SIG-M5 treated with dmso at 0.1 percent for 504 hours (cell line): Measurements from ENCODE around the gene SERPINB12.

Source experiments
- DNase-seq: peaks from one replicate; lab custom pipeline; 2025; ENCODE audit not compliant: unreplicated experiment; lab: John Stamatoyannopoulos, UW

SERPINB12 gene

DNA sequence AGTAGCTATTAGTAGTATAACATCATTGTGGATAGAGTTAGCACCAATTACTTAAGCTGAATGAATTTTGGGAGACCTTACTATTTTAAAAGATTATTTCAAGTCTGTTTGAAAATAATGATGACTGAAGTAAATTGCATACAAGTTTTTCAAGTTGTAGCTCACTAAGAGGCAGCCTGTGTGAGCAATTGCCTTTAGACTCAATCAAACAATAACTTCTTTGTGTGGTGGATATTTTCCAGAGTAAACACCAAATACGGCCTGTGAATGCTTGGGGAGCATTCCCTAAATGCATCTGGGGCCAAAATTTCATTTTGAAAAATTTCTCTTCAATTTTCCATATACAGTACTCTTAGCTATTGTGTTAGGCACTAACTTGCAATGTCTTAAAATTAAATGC is 7.9 kb downstream of the SERPINB12 start:
- no peak for DNase-seq

- no peak for DNase-seq
Observed at GRCh38 chr18:63551769-63552168, 9.6 kb downstream of the SERPINB12 start.

DNA sequence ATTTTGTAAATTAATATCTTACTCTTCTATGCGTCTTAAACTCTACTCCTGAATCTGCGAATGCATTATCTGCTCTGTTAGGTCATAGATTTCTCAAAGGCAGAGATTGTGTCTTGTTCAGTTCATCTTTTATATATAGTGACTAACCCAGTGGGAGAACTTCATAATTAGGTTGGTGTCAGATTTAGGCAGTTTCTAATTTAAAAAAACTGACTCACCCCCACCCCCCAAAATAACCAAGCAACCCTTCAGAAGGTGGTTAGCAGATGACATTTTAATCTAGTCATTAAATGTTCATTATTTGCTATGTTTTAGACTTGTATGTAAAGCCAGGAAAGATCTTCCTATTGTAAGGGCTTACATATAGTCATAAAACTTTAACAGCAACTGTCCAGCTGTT is 10.4 kb downstream of the SERPINB12 start:
- no peak for DNase-seq

DNA sequence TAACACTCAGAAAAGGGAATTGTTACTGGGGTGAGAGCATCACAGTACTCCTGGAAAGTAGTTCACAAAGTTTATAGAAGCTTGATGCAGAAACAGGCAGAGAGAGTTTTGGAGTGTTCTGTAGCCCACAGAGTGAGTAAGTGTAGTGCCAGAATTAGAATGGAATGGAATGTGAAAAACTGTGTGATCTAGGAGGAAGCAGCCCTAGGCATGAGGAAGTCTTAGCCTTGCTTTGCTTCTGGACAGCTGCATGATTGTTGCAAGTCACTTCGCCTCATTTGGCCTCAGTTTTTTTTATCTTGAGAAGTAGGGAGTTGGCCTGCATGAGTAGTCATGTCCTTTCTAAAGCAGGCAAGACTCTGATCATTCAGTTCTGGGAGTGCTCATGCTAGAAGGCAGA is 10.9 kb downstream of the SERPINB12 start:
- peak; percentile 94 for DNase-seq

DNA sequence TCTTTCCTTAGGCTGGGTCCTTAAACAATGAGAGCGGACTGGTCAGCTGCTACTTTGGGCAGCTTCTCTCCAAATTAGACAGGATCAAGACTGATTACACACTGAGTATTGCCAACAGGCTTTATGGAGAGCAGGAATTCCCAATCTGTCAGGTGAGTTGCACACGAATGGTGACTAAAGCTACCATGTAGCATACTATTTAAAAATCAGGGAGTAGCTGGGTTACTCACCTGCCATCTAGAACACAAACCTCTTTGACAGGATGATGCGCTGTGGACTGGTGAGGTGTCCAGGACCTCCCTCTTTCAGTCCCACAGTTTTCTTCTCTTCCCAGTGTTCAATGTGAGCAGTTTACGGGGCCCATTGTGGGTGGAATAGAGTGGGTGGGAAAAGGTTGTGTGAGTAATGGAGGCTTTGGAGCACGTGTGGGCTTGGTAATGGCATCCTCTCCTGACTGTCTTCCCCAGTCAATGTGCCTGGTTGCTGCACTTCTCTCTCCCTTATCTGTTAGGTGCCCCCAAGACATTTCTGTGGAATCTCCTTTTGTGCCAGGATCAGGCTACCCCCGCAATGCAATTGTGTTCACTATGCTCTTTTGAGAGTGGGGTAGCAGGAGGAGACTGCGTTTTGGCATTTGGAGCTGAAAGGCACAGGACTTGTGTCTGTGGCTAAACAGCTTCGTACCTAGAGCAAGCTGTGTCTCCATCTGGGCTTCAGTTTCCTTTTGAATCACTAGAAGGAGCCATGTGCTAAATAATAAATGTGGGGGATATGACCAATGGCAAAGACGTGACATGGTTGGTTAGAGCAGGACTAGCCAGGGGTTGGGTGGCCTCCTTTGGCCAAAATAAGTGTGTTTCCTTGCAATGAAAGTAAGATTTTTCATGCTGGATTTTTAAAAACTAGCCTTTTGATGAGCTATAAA is 17.7 kb downstream of the SERPINB12 start:
- no peak for DNase-seq

- DNase-seq, result peak; percentile 60
Observed at GRCh38 chr18:63562284-63562683, 20.1 kb downstream of the SERPINB12 start.

DNA sequence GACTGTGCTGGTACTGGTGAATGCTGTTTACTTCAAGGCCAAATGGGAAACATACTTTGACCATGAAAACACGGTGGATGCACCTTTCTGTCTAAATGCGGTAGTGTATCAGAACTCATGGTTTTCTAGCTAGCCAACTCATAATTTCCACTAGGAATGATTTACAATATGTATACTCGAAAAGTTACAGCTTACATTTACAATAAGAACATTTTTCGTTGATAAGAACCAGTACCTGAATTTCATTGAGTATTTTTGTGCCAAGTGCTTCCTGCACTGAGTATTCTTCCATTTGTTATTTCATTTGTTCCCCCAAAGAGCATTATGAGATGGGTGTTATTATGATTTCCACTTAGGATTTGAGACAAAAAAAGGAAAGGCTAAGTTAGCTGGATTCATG is 21.9 kb downstream of the SERPINB12 start:
- no peak for DNase-seq

GRCh38 chr18:63564561-63564960 is 22.4 kb downstream of the SERPINB12 start:
- no peak for DNase-seq

DNA sequence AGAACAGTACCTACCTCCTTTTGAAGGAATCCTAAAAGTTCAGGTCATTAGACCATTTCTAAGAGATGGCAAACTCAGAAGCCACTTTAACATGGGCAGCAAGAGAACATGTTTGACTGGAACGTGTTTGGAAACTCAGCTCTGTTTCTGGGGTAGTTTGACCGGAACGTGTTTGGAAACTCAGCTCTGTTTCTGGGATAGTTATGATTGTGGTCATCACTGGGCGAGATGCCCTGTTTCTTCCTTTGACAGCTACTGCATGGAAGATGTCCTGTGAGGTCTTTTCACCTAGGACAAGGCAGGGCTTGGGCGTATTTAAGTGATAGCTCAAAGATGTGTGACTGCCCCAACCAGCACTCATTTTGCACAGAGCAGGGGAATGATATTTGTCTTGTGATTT is 25.1 kb downstream of the SERPINB12 start:
- DNase-seq, result no peak

DNA sequence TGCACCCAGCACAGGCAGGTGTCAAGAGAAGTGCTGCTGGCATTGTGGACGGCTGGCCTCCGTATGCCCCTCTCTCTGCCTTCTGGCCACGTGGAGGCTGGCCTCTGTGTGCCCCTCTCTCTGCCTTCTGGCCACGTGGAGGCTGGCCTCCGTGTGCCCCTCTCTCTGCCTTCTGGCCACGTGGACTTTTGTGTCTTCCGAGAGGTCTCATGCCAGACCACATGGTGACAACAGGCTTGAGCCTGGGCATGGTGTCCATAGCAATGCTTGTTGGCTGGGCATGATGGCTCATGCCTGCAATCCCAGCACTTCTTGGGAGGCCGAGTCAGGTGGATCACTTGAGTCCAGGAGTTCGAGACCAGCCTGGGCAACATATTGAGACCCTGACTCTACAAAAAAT is 25.7 kb downstream of the SERPINB12 start:
- no peak for DNase-seq

DNA sequence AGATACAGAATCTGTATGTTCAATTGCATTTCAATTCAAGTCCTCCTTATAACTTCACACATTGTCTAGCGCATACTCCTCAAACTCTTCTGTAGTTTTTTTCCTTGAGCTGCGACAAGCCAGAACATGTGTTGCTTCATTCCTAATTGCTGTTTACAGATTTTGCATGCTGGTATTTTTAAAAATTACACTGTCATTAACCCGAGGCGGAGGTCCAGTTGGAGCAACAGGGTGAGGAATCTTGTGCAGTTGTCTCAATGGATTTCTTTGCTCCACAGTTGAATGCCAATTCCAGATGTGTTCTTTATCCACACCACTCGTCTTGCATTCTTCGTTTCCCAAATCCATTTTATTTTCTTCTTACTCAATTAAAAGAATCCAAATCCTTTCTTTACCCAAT is 28.6 kb downstream of the SERPINB12 start:
- DNase-seq, result no peak

GRCh38 chr18:63575681-63576080 is 33.5 kb downstream of the SERPINB12 start:
- peak; percentile 32 for DNase-seq

DNA sequence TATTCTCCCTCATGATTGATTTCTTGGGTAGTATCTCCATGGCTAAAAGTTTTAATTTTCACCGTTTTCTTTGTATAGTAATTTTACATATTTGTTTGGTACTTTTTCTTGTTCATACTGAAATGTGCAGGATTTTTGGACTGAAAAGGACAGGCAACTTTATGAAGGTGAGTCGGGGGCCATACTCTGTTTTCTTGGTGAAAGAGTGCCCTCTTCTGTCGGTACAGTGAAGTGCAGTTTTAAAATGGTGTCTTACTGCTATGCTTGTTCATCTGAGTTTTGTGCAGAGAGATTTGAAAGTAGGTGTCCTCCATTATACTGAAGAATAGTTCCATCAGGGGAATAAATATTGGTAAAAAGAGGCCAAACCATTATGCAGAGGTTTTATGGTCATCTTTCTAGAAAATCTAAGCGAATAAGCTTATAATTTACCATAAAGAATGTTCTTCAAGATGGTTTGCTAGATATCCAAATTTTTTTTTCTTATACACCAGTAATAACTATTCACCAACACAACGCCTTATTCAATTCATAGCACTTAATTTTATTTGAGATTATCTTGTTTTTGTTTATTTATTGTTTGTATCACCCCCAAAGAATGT is 36.3 kb downstream of the SERPINB12 start:
- DNase-seq, result peak; percentile 52

GRCh38 chr18:63579616-63580015 is 37.4 kb downstream of the SERPINB12 start:
- DNase-seq, result peak; percentile 44

GRCh38 chr18:63585988-63586387 is 43.8 kb downstream of the SERPINB12 start:
- no peak for DNase-seq

- no peak for DNase-seq
Observed at GRCh38 chr18:63586431-63586830, 44.3 kb downstream of the SERPINB12 start.

- no peak for DNase-seq
Observed at GRCh38 chr18:63586966-63587365, 44.8 kb downstream of the SERPINB12 start, which contains the start of gene SERPINB13. SERPINB13 (plus strand) TSS chr18:63587343; CDS start chr18:63588668, 1,325 bp downstream.

DNA sequence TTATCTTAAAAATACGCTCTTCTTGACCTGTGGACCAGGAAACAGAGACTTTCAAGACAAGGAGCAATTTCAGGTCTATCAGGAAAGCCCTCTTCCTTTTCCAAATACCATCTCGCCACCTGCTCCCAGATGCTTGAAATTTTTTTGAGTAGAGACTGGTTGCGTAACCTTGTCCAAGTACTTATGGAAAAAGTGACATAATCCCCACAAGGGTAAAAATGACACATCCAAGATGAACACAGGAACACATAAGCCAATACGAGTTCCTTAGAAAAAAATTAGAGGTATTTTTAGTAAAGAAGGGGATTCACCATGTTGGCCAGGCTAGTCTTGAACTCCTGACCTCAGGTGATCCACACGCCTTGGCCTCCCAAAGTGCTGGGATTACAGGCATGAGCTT is 46.7 kb downstream of the SERPINB12 start:
- DNase-seq, result peak; percentile 71

DNA sequence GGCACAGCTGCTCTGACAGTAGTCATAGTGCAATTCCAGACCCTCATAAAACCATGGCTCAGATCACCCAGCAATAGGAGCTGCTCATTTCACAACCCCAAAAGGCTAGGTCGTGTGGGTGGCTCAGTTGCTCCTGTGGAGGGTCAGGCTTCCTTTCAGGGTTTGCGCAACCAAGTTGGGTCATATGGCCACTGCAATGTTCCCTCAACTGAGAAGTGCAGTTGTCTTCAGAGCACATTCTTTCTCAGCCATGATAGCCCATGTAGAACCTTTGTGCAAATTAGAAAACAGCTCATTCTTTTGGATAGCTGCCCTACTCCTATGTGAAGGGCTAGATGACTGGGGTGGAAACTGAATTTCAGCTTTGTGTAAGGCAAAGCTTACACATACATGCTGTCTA is 48.2 kb downstream of the SERPINB12 start:
- peak; percentile 95 for DNase-seq

- DNase-seq, result no peak
Observed at GRCh38 chr18:63590966-63591695, 49.0 kb downstream of the SERPINB12 start.

GRCh38 chr18:63591725-63592124 is 49.6 kb downstream of the SERPINB12 start:
- no peak for DNase-seq

GRCh38 chr18:63592471-63592870 is 50.3 kb downstream of the SERPINB12 start:
- DNase-seq, result no peak
